Fibroblast of the conjunctiva (primary cell): ENCODE data around the gene MAP3K20.
A peak's percentile ranks its signal among the peaks of the same experiment; 100 is the strongest.
"Not testable (repeated sequence)": the region's sequence is repeated elsewhere in the genome, so short reads cannot be mapped to it uniquely, and the experiment has no call there.

Experiments used
- DNase-seq: peaks from one replicate; pipeline ENCODE4 v3.0.0-alpha.2; 2010; ENCODE audit warnings: low read depth

The MAP3K20 gene

GRCh38 chr2:173161507-173161906 lies 85.9 kb downstream of the MAP3K20 start:
- no peak for DNase-seq

GRCh38 chr2:173163357-173163756 lies 87.7 kb downstream of the MAP3K20 start:
- DNase-seq: not testable (repeated sequence)

GRCh38 chr2:173164396-173164795 lies 88.8 kb downstream of the MAP3K20 start:
- DNase-seq: no peak

GRCh38 chr2:173165443-173166238 lies 90.0 kb downstream of the MAP3K20 start:
- no peak for DNase-seq

GRCh38 chr2:173171321-173171720 lies 95.7 kb downstream of the MAP3K20 start:
- DNase-seq: no peak

GRCh38 chr2:173171924-173172643 lies 96.4 kb downstream of the MAP3K20 start:
- DNase-seq: no peak

- DNase-seq: not testable (repeated sequence)
Observed at GRCh38 chr2:173174339-173174738, 98.7 kb downstream of the MAP3K20 start.

- no peak for DNase-seq
Observed at GRCh38 chr2:173175222-173175621, 99.6 kb downstream of the MAP3K20 start.

GRCh38 chr2:173181982-173182381 lies 106.3 kb downstream of the MAP3K20 start:
- no peak for DNase-seq

- peak; percentile 92 for DNase-seq
Observed at GRCh38 chr2:173184031-173185004, 108.7 kb downstream of the MAP3K20 start.

GRCh38 chr2:173185437-173185836 lies 109.8 kb downstream of the MAP3K20 start:
- DNase-seq: no peak

- DNase-seq: peak; percentile 77
Observed at GRCh38 chr2:173187941-173188788, 112.5 kb downstream of the MAP3K20 start.

GRCh38 chr2:173191601-173192000 lies 116.0 kb downstream of the MAP3K20 start:
- DNase-seq: no peak

GRCh38 chr2:173192071-173192470 lies 116.4 kb downstream of the MAP3K20 start:
- DNase-seq: no peak

GRCh38 chr2:173193925-173194324 lies 118.3 kb downstream of the MAP3K20 start:
- no peak for DNase-seq

- no peak for DNase-seq
Observed at GRCh38 chr2:173195100-173195499, 119.5 kb downstream of the MAP3K20 start.

- no peak for DNase-seq
Observed at GRCh38 chr2:173196080-173196479, 120.4 kb downstream of the MAP3K20 start.

GRCh38 chr2:173196638-173197037 lies 121.0 kb downstream of the MAP3K20 start:
- DNase-seq: no peak

- DNase-seq: no peak
Observed at GRCh38 chr2:173198327-173198726, 122.7 kb downstream of the MAP3K20 start.

- DNase-seq: no peak
Observed at GRCh38 chr2:173199294-173199693, 123.6 kb downstream of the MAP3K20 start.

- DNase-seq: no peak
Observed at GRCh38 chr2:173202570-173202969, 126.9 kb downstream of the MAP3K20 start.
